DMS79 (cell line): ENCODE results near the gene TM4SF20.
"Not testable (repeated sequence)": the region's sequence is repeated elsewhere in the genome, so short reads cannot be mapped to it uniquely, and the experiment has no call there.

ENCODE experiments used
- DNase-seq: peaks from one replicate; lab custom pipeline; 2025; lab: John Stamatoyannopoulos, UW

The TM4SF20 gene

DNA sequence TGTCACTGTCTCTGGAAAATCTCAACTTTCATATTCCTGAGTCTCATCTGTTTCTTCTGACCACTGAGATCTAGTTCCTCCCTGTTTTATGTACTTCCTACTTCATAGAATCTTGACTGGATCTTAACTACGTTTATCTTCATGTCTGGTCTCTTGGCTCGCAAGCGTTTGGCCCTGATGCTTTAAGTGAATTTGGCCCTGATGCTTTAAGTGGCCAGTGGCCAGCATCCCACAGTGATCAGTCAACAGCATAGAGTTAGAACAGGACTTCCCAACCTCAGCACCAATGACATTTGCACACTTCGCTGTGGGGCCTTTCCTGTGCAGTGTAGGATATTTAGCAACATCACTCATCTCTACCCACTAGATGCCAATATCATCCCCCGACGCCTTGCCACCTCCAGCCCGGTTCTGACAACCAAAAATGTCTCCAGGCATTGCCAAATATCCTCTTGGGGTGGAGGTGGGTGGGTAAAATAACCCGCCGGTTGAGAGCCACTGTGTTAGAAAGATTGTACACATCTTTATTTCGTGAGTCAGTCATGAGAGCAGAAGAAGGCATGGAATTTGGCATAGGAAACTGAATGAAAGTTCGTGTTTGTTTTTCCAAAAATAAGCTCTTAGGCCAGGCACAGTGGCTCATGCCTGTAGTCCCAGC lies 12.2 kb downstream of the TM4SF20 start:
- DNase-seq = no peak

DNA sequence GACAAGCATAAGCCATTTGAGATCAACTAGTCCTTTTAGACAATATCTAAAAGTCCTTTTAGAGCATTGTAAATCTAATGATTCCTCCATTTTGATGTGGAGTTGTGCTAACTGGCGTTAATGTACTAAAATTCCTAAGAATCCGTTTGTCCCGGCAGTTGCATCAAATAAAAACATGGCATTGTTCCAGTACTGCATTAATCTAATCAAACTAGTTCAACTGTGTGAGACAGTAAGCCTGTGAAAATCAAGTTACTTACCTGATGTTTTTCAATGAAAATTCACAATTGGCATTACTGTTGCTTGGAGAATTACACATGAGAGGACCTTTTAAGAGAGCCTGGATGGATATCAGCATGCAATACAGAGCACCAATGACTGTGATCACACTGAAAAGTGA lies 13.3 kb downstream of the TM4SF20 start:
- no peak for DNase-seq

DNA sequence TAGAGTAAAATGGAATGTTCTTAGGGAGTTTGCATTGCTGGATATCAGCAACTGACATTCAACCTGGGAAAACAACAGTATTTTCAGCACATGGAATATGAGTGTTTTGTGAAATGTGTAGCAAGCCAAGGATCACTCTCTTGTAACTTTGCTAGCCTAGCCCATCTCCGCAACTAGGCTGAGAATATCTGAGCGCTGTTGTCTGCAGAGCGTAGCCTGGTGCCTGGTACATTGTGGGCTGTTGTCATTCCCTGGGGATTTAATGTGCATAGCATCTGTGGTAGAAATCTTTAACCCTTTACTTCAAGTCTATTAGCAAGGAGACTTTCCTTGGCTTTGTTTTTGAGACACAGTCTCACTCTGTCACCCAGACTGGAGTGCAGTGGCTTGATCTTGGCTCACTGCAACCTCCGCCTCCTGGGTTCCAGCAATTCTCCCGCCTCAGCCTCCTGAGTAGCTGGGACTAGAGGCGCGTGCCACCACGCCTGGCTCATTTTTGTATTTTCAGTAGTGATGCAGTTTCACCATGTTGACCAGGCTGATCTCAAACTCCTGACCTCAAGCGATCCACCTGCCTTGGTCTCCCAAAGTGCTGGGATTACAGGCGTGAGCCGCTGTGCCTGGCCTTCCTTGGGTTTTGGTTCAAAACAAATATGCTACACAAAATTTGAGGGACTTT lies 14.4 kb downstream of the TM4SF20 start:
- DNase-seq = not testable (repeated sequence)

GRCh38 chr2:227363756-227364155 lies 15.3 kb downstream of the TM4SF20 start:
- DNase-seq = no peak

DNA sequence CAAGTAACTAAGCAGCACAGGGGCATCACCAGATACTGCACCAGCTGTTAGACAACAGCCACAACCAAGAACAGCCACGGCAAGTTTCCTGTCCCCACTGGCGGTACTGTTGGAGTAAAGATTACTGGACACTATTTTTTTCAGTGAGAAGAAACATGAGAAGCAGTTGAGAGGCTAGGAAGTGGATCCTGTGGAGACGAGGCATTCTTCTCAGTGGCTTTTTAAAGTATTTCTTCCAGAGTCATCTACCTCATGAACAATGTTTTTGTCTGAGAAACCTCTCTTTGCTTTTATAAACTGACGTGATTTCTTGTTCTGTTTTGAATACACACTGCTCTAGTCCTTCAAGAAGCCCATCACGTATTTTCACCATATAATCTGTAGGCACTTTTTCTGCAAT lies 18.8 kb downstream of the TM4SF20 start:
- no peak for DNase-seq

DNA sequence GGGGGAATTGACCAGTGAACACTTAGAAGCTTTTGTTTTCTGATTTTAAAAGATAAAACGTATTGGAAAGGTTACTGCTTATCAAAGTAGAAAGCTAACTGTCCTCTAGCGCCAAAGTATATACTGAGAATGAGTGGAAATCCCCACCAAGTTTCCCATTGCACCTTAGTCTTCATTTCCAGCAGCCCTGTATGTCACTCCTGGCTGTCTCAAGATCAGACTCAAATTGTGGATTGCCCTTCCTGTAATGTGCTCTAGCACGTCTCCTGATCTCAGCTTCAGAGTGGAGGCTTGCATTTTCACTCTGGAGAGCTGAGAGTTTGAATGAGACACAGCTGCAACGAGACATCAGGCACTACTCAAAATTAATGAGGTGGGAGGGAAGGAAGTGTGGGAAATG lies 27.5 kb downstream of the TM4SF20 start:
- DNase-seq = no peak

DNA sequence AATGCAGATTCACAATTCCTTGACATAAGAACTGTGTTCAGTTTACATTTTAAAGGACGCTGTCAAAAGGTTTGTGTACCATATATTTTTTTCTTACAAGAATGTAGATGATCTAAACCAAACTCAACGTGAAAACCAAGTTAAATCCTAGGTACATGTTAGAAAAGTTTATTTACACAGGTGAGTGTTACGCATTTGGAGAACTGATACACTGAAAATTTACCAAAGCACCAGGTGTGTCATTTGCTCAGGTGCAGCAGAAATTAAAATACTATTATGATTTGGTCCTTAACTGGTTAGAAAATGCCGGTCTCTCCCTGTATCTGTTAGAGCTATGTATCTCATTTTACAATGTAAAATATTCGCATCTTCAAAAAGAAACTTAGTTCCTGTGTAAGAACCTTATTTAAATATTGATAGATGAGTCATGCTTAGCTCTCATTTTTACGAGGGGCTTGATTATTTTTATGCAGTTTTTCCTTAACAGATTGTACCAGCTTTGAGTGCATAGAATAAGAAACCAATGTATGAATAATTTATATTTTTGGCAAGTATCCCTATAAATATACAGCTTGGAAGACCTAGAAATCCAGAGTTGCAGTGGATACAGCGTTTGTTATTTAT lies 29.0 kb downstream of the TM4SF20 start:
- no peak for DNase-seq

- DNase-seq = no peak
Measured at GRCh38 chr2:227348324-227348723, 30.8 kb downstream of the TM4SF20 start.

GRCh38 chr2:227347117-227347516 lies 32.0 kb downstream of the TM4SF20 start:
- no peak for DNase-seq

- DNase-seq = no peak
Measured at GRCh38 chr2:227344231-227344630, 34.9 kb downstream of the TM4SF20 start.

DNA sequence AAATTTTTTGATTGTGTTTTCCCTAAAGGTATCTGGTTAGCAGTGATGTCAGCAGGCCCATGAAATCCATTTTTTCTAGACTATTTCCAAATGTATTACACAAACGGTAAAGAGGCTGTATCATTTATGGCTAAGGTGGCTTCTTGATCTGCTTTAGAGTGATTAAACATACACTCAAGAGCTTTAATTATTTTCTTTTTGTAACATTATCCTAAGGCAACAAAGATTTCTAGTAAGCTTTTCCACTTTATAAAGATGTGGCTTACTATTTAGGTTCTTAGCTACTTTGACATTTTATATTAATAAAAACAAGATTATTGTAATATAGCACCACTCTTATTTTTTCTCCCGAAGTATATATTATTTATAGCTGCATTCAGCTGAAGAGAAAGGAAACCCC lies 37.6 kb downstream of the TM4SF20 start:
- no peak for DNase-seq

DNA sequence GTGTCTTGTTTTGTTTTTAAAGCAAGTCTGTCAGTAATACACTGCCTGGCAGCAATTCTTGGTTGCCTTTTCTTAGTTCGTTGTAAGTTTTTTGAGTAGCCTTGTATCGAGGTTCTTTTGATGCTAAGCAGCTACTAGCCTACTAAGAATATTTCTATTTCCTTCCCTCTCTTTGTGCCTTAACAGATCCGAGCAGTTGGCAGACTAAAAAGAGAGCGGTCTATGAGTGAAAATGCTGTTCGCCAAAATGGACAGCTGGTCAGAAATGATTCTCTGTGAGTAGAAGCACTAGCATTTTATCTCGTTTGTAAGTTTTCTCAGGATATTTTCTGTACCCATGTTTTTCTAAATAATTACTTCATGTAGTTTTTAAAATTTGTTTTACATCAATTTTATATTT lies 39.0 kb downstream of the TM4SF20 start:
- DNase-seq = no peak

DNA sequence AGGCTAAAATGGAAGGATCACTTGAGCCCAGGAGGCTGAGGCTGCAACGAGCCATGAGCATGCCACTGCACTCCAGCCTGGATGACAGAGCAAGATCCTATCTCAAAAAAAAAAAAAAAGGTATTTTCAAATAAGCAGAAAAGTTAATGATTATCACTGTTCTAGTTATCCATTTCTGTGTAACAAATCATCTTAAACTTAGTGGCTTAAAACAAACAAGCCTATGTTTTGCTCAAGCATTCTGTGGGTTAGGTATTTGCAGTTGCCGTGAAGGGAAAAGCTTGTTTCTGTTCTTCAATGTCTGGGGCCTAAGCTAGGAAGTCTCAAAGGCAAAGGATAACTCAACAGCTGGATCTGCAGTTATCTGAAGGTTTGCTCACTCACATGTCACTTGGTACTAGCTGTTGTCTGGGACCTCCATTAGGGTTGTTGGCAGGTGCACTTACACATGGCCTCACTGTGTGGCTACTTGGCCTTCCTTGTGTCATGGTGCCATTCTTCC lies 40.0 kb downstream of the TM4SF20 start:
- no peak for DNase-seq

DNA sequence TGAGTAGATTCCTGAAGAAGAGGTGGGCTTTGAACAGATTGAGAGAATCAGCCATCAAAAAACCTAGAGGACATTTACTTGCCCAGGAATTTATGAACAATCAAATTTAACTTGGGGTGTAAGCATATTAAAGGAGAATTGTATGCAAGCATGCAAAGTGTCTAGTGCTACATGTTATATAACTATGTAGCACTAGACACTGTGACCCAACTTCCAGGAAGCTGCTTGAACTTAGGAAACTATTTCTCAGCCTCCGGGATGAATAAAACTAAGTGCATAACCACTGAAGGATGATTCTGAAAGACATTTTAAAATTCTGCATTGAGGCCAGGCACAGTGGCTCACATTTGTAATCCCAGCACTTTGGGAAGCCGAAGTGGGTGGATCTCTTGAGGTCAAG lies 41.7 kb downstream of the TM4SF20 start:
- no peak for DNase-seq

GRCh38 chr2:227335713-227336112 lies 43.4 kb downstream of the TM4SF20 start:
- DNase-seq = no peak

DNA sequence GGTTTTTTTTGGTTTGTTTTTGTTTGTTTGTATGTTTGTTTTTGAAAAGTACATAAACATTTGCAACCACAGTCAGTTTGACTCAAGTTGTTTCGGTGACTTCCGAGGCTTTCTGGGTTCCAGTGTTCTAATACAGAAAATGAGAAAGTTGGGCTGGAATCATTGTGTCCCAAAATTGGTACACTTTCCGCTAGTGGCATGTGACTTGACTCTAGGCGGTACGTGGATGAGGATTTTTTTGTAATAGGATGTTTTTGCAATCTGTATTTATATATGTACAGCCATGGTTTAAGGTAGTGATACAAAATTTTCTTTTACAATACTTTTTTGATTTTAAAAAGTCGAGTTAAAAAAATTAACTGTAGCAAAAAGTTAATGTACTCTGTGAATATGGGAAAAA lies 52.3 kb downstream of the TM4SF20 start:
- no peak for DNase-seq

DNA sequence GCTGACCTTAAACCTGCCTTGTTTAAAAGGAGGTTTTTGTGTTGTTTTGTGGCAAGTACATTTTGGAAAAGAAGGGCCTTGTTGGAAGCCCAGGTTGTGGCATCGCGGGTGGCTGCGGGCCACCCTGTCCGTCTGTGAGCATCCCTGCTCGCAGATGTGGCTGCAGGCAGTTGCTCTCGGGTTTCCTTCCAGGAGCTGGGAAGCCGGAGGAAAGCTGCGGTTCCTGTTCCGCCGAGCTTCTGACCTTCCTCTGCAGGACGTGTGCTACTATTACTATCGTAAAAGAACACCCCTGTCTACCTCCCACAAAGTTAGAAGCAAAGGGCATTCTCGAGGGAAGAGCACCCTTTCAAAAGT lies 53.3 kb downstream of the TM4SF20 start:
- peak; percentile 29 for DNase-seq

- DNase-seq = peak; percentile 84
Measured at GRCh38 chr2:227324995-227325838, 53.9 kb downstream of the TM4SF20 start, which contains the start of gene MFF. TSS of gene MFF (plus strand) at chr2:227325251. CDS start at chr2:227330666, 5,415 bp downstream.

DNA sequence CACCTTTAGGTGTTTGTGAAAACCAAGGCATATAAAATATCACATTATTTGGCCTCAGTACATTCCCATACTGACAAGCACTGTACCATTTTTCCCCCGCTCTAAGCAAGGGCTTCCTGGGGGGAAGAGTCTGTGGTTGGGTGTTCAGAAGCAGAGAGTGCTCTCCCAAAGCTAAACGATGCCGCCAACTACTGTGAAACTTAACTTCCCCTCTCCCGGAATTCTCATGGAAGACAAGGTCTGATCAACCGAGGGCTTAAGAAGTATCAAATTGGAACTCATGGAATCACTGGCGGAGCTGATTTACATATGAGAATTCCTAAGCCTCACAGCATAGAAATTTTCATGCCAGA lies 54.5 kb downstream of the TM4SF20 start:
- no peak for DNase-seq

GRCh38 chr2:227323818-227324217 lies 55.3 kb downstream of the TM4SF20 start:
- no peak for DNase-seq

GRCh38 chr2:227322530-227323205 lies 56.4 kb downstream of the TM4SF20 start:
- no peak for DNase-seq
